HG03558 (cell line): ENCODE measurements around the gene NCBP3.
"Not testable (repeated sequence)": the region's sequence is repeated elsewhere in the genome, so short reads cannot be mapped to it uniquely, and the experiment has no call there.

Experiments used
- ATAC-seq: cut with Tn5 transposase; IDR thresholded peaks from one replicate; pipeline ENCODE4 v1.9.1; 2021; ENCODE audit warnings: moderate number of reproducible peaks; ENCODE audit not compliant: unreplicated experiment; ENCODE audit errors: extremely low read depth

NCBP3 gene

DNA sequence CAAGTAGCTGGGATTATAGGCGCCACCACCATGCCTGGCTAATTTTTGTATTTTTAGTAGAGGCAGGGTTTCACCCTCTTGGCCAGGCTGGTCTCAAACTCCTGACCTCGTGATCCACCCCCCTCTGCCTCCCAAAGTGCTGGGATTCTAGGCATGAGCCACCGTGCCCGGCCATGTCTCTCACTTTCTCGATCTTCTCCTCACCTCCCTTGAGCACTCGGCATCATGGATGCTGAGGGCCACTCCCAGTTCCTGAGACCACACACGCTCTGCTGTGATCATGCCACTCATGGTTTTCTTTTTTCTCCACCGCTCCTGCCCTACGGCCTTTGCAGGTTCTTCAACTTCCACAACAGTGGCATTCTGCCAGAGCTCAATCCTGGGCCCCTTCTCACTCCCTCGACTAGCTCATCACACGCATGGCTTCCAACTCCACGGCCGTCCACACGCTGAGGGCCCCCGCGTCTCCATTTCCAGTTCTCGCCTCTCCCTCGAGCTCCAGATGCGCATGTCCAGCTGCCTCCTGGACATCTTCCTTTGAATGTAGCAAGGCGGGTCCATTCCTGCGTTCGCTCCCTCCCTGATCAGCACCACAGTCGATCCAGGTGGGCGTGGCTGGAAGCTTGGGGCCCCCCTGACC is 5.5 kb upstream of the NCBP3 start:
- no peak for ATAC-seq

DNA sequence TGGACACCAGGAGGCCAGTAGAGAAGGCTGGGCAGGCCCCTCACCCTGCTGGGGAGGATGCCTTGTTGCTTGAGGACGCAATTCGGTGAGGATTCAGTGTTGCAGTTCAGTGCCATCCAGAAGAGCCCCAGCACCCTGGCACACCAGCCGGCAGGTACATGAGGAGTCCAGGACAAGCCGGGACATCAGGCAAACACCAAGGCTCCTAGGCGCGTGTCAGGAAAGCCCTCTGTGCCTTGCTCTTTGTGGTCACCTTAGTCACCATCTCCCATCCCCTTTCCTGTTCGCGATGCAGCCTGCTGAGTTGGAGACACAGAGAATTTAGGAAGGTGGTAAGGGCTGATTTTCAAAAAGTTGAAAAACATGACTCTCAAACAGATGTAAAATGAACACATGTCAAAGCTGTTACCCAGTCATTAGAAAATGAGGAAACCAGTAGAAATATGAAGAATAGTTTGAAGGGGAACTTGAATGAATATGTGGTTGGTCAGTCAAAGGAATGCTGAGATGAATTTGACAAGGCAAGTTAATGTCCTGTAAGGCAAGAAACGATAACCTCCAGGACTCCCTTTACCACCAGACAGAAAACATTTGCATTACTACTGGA is 2.3 kb upstream of the NCBP3 start:
- no peak for ATAC-seq

DNA sequence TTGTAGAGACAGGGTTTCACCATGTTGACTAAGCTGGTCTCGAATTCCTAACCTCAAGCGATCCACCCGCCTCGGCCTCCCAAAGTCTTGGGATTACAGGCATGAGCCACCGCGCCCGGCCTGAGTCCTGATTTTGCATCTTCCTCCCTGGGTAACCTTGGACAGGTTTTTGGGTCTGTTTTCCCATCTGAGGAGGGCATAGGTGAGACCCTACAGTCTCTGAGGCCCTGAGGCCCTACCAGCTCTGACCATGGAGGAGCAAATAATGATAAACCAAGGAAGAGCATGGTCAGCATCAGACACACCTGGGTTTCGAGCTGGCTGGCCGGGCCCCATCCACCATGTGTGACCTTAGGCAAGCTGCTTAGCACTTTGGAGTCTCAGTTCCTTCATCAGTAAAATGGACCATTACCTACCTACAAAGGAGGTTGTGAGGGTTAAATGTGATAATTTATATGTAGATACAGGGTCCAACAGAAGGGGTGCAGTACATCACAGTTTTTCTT is 1.2 kb upstream of the NCBP3 start:
- ATAC-seq: no peak

DNA sequence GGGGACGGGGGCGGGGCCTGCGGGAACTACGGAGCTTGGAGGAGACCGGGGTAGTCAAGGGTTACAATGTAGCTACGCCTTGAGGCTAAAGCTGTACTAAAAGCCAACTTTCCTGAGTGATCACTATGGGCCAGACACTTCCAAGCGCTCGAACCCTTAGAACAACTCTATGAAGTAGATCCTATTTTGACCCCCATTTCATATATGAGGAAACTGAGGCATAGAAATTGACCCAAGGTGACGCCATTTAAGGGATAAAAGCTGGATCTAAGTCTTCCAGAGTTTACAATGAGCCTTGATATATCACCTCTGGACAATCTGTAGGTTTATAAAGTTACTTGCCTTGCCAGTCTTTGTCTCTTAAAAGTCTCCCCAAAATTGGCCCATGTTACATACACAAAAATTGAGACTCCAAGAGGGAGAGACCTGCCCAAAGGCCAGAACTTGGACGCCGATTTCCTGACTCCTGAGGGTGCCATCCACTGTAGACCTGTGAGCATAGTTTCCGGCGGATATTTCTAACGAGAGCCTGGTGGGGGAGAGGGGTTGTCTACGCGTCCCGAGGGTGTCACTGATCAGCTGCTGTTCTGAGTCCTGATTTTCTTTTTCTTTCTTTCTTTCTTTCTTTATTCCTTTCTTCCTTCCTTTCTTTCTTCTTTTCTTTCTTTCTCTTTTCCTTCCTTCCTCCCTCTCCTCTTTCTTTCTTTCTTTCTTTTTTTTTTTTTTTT is 555 bp upstream of the NCBP3 start:
- ATAC-seq: no peak

DNA sequence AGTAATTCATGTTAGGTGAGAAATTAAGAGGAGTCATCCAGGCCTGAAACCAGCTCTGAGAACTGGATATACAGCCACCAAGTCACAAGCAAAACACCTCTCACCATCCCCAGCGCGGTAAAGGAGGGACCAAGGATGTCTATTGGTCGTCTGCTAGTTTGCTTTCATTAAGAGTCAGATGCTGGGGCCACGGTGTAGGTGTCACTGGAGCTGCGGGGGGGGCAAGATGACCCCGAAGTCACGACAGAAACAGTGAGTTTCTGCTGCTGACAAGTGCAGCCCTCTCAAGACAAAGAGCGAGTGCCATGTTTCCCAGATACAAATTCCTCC is 790 bp downstream of the NCBP3 start:
- ATAC-seq: no peak

DNA sequence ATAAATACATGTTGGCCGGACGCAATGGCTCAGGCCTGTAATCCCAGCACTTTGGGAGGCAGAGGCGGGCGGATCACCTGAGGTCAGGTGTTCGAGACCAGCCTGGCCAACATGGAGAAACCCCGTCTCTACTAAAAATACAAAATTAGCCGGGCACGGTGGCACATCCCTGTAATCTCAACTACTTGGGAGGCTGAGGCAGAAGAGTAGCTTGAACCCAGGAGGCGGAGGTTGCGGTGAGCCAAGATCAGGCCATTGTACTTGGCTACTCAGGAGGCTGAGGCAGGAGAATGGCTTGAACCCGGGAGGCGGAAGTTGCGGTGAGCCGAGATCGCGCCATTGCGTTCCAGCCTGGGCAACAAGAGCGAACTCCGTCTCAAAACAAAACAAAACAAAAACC is 1.5 kb downstream of the NCBP3 start:
- ATAC-seq: not testable (repeated sequence)

DNA sequence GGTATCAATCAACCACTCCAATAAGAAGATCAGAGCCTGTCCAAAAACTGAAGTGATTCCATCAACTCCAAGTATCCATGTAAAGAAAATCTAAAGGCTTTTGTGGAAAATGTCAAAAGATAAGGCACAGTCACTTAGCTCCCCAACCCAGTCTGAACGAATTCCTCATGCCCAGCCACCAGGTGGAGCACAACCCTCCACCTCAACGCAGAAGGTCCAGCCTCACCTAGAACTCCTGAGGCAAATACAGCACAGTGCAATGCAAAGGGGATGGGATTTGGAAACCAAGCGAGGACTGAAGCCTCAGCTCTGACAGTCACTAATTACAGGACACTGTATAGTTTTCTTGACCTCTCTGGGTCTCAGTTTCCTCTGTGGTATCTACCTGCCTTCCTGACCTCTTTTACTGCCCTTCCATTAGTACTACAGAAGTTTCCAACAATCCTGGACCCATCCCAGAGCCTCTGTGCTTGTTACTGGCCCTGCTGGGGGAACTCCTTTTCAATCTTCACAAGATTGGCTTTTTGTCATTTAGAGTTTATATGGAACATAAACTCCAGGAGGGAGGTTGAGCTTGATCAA is 2.0 kb downstream of the NCBP3 start:
- ATAC-seq: no peak

DNA sequence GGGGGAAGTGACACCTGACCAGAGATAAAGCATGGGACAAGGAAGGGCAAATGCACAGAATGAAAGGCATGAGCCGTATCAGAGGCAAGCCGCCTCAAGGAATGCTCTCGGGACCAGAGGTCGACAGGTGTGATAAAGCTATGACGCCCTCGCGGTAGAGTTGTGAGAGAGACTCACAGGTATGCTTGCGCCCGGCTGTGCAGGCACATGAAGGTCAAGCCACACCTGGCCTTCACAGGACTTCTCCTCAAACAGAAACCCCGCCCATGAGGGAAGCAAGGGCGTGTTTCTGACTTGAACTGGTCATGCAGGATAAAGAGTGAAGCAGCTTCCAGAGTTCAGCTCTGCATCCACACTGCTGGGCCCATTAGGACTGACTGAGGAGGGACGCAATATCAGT is 7.8 kb downstream of the NCBP3 start:
- no peak for ATAC-seq

DNA sequence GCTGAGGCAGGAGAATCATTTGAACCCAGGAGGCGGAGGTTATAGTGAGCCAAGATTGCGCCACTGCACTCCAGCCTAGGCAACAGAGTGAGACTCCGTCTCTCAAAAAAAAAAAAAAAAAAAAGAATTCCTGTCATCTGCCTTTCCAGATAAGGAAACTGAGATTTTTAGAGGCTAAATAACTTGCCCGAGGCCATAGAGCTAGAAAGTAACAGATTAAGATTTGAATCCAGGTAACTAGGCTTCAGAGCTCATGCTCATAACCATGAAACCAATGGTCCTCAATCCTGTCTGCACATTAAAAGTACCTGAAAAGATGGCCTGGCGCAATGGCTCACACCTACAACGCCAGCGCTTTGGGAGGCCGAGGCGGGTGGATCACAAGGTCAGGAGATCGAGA is 9.5 kb downstream of the NCBP3 start:
- ATAC-seq: no peak

DNA sequence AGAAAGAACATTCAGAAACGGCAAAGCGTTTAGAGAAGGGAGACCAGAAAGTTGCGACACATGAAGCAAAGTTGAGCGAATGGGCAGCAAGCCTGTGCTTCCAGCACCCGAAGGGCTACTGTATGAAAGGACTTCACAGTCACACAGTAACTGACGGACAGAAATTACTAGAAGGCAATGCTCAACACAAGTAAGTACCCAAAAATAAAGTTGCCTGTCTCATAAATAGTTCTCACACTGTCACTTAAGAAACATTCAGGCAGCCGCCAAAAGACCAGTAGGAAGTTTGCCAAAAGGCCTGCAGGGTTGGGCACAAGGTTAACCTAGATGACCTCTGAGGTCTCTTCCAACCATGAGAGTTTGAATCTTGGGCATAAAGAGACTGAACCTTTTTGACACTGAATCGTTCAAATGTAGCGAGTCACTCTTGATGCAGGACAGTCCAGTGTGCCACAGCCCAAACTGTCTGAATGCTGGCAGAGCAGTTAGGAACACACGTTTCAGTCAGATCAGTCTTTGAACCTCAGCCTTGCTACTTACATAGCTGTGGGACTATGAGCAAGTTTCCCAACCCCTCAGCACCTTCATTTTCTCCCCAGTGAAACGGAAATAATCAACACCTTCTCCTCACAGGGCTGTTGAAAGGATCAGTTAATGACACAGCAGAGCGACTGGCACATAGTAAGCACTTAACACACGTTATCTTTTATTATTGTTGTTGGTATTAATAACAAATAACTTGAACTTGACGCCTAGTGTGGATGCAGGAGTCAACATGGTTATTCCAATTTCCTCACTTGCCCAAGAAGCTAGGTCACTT is 10.4 kb downstream of the NCBP3 start:
- ATAC-seq: no peak

DNA sequence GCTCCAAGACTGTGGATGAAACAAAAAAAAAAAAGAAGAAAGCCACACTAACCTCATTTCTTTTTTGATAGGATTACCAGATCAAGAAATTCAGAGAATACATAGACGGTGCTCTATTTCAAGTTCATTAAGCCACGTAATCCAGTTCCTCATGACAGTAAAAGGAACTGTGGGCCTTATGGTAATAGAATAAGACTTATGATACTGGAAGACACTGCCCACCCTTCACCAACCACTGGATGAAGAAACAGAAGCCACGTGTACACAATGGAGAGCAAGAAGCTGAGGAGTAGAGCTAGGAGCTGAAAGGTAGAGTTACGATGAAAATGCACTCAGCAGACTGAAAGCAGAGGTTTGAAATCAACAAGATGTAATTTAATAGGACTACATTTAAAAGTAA is 11.2 kb downstream of the NCBP3 start:
- ATAC-seq: no peak

DNA sequence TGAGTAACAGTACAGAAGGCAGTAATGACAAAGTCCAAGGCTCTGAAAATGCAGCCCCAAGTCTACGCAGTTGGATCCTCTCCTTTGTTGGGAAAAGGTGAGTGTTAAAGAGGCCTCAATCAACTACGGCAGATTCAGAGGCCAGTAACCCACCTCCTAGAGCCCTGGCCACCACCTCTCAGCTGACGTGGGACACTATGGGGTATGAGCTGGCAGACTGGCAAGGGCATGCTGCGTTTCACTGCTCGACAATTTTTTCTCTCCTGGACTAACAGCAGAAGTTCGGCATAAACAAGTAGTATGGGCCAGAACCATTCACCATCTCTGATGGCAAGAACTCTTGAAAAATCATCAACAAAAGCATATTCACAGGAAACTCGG is 17.2 kb downstream of the NCBP3 start:
- no peak for ATAC-seq

DNA sequence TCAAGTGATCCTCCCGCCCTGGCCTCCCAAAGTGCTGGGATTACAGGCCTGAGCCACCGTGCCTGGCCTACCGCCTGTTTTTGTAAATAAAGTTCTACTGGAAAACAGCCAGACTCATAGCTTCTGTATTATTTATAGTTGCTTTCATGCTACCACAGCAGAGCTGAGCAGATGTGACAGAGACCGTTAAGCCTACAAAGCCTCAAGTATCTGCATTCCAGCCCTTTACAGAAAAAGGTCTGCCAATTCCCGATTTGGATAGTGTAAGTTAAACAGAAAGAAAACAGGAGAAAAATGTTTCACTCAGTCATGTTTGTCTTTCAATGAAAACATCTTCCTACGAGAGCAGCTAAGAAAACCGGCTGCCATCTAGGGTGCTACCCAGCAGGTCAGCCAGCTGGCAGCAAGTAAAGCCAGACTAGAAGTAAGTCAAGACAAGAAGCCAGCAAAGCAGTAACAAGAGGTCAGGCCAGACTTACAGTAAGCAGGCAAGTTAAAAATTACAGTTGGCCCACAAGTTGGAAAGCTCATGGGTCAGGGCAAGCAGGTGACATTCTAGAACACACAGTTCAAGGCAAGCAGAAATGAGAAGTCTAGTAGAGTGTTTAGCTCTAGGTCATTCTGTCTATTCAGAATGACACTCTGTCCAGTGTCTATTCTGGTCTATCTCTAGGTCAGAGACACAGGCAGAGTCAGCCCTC is 17.7 kb downstream of the NCBP3 start:
- no peak for ATAC-seq

DNA sequence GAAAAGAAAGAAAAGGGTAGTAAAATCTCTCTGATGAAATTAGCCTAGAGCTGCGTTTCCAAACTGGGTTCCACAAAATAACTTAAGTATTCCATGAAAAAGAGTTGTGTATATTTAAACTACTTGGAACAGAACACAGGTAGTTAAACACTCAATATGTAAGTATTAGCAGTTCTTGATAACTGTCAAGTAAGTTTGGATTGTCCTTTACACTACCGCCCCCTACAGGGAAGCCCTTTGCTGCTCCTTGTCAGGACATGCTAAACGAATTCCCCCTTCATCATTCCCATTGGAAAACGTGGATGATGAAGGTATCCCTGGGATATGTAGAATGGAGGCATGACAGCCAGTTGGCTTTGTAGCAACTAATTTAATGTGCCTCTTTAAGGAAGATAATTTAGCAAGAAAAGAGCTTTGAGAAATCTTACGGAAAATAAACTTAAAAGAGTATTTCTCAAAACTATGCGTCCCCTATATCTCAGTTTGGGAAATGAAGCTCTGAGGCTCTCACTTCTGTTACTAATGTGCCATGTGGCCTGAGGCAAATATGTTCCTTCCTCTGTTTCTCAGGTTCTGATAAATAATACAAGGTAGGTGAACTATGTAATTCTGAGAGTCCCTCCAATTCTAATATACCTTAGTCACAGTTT is 18.8 kb downstream of the NCBP3 start:
- no peak for ATAC-seq

DNA sequence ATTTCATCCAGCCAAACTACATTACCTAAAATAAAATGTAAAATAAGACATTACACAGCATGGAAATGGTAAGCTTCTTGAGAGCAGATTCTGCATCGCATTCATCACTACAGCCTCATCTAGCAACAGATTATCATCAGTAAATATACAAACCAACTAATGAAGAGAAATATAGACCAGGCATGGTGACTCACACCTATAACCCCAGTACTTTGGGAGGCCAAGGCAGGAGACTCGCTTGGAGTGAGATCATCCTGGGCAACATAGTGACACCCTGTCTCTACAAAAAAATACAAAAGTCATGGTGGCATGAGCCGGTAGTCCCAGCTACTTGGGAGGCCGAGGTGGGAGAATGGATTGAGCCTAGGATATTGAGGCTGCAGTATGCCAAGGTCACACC is 19.9 kb downstream of the NCBP3 start:
- ATAC-seq: no peak

DNA sequence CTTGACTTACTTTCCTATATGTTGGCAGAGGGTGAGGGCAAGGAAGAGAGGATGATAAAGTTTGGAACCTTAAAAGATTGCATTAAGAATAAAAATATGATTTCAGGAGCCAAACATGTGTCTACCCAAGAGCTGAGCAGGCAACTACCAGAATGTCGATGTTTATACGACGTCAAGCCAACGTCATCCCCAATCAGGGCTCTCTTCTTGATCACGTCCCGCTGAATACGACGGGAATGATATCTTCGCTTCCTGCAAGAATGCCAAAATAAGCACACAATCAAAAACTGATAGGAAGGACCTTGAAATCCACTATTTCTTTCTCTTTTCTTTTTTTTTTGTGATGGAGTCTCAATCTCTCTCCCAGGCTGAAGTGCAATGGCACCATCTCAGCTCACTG is 24.9 kb downstream of the NCBP3 start:
- ATAC-seq: no peak

DNA sequence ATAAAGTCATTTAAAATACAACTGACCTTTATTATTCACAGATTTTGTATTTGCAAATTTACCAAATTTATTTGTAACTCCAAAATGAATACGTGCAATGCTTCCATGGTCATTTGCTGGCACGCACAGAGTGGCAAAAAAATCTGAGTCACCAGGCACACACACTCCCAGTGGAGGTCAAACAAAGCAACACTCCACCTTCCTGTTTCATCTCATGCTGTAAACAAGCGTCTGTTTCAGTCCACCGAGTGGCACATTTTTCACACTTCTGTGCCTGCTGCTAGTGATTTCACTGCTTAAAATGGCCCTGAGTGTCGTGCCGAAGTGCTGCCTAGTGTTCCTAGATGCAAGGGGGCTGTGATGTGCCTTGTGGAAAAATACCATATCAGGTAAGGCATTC is 27.3 kb downstream of the NCBP3 start:
- no peak for ATAC-seq

DNA sequence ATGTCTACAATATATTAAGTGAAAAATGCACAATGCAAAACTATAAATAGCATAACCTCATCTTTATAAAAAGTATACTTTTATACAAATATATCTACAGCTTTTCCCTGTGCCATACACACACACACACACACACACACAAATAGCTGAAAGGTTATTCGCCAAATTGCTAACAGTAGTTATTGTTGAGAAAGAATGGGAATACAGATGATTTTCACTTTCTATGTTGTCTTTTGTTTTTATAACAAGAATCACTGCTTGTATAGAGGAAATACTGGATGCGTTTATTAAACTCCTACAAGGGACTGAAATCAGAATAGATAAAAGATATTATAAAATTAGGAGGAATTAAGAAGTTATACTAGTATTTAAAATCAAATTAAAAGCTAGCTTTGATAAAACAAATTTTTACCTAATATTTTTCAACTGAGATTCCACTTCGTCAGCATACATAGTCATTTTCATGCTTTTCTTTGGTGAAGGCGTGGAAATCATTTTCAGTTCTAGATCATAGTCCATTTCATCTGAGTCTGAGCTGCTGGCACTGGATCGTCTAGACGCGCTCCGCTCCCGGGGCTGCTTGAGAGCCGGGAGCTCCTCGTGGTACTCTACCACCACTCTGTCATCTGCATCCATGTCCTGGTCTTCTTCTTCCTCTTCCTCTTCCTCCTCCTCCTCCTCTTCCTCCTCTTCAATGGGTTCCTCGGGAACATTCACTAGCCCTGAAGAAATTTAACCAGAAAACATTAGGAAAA is 28.0 kb downstream of the NCBP3 start:
- no peak for ATAC-seq

DNA sequence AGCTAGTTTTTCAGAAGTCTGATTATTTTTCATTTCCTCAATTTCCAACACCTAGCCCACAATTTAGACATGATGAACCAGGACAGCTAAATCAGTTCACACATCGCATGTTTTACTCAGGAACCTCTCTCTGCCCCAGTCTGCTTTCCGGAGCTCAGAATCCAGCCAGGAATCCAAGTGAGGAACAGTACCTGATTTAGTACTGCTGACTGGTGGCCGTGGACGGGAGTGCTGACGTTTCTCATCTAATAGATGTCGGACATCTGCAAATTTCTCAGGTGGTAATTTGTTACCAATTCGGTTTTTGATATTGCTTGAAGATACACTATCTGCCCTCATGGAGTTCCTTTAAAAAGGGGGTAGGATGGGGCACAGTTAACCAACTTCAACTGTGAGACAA is 30.1 kb downstream of the NCBP3 start:
- no peak for ATAC-seq
